GM10266 (cell line): ENCODE results near the gene NSG1.

Experiments used
- DNase-seq: peaks from one replicate; pipeline ENCODE4 v3.0.0; 2012; ENCODE audit errors: extremely low spot score
- TF ChIP-seq, protein P1 (sequence below): IDR thresholded peaks from 2 replicates; pipeline ENCODE4 v1.5.1; 2012; ENCODE audit warnings: mild to moderate bottlenecking, low read depth; ENCODE audit not compliant: control insufficient read depth, insufficient read depth; ENCODE audit errors: missing control alignments

Gene NSG1

DNA sequence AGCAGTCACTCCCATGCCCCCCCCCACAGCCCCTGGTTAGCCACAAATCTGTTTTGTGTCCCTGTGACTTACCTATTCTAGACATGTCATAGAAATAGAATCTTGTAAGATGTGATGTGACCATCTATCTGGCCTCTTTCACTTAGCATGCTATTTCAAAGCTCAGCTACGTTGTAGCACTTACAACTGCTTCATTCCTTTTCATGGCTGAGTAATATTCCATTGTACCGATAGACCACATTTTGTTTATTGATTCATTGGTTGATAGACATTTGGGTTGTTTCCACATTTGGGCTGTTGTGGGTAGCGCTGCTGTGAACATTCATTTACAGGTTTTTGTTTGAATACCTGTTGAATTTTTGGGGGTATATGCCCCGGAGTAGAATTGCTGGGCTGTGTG is 11.5 kb downstream of the NSG1 start:
- TF ChIP-seq, protein P1, sequence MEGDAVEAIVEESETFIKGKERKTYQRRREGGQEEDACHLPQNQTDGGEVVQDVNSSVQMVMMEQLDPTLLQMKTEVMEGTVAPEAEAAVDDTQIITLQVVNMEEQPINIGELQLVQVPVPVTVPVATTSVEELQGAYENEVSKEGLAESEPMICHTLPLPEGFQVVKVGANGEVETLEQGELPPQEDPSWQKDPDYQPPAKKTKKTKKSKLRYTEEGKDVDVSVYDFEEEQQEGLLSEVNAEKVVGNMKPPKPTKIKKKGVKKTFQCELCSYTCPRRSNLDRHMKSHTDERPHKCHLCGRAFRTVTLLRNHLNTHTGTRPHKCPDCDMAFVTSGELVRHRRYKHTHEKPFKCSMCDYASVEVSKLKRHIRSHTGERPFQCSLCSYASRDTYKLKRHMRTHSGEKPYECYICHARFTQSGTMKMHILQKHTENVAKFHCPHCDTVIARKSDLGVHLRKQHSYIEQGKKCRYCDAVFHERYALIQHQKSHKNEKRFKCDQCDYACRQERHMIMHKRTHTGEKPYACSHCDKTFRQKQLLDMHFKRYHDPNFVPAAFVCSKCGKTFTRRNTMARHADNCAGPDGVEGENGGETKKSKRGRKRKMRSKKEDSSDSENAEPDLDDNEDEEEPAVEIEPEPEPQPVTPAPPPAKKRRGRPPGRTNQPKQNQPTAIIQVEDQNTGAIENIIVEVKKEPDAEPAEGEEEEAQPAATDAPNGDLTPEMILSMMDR = no peak
- DNase-seq = no peak

DNA sequence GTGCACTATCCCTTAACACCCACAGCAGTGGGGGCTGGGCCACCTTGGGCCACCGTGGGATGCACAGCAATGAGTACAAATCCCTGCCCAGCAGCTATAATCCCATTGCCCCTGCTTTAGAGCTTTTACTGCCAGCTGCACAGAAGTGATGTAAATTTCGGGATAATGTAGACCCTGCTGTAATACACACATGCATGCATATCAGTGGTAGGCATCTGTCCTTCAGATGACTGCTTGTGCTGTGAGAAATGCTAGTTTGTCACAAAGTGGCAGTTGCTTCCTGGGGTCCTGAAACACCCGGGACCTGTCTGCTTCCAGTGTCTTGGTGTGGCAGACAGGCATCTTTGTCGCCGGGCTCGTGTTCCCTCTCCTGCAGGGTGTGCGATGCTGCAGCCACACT is 14.1 kb downstream of the NSG1 start:
- TF ChIP-seq, protein P1 = no peak
- no peak for DNase-seq

DNA sequence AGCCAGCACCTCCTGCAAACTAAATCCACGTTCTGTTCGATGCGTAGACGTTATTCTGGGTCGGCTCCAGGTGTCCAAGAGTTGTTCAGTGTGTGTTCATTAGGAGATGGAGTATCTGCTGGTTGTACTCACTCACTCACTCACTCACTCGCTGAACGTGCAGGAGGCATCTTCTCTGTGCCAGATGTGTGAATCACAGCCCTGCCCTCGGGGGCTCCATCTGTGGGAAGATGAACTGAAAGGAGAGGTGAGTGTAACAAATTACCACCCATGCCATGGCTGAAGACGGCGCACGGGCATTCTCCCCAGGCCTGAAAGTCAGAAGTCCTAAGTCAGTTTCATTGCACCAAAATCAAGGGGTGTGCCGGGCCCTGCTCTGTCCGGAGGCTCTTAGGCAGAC is 16.1 kb downstream of the NSG1 start:
- DNase-seq = no peak
- TF ChIP-seq, protein P1 = no peak

DNA sequence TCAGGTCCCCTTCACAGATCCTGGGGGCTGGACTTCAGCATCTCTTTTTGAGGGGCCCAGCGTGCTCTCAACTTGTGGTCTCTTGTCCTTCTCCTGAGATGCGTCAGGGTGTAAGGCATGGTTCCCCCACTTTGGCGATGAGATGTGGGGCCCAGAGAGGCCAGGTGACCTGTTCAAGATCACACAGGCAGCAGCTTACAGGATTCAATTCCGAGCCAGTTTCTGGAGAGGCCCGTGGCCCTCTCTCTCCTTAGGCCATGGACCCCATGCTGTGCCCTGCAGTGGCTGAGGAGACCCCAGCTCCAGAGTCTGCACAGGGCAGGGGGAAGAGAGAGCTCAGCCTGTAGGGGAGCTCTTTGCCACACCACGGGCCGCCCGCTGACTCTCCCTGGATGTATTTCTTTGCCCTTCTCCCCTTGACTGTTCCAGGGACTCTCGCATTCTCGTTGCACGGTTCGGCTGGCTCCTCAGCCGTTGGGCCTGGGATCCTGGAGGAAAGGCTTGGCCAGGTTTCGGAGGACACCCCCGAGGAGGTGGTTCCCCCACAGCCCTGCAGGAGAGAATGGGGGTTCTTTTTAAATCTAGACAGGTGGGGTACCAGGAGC is 18.6 kb downstream of the NSG1 start:
- no peak for DNase-seq
- TF ChIP-seq, protein P1 = no peak

DNA sequence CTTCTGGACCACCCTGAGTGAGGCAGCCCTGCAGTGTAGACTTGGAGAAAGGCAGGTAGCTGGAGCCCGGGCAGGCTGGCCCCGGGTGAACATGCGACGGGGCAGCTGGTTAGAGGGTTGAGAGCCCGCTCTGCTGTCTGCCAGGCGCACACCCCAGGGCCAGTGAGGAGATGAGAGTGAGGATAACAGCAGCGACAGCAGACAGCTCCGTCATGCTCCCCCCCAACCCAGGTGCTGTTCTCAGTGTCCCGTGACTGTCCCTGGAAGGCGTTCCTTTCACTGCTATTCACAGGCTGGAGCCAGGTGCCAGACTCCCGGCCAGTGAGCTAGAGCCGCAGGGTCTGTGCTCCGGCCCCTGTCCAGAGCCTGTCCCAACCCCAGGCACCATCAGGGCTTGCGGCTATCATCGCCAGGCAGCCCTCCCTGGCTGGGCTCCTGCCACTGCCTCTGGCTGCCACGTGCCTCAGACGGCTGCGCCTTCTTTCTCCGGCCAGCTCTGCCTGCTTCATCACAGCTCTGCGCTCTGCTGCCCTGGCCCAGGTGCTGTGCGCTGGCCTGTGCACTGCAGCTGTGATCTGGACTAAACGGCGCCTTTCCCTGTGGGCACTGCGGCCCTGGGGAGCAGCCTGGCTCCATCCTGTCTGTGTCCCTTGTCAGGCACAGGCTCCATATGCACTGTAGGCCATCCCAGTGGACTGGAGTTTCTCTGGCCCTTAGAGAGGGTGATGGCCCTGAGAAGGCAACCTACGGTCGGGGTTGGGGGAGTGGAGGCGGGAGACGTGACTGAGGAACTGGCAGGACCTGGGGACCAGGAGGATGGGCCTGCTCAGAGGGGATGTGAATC is 19.8 kb downstream of the NSG1 start:
- no peak for DNase-seq
- TF ChIP-seq, protein P1 = no peak

DNA sequence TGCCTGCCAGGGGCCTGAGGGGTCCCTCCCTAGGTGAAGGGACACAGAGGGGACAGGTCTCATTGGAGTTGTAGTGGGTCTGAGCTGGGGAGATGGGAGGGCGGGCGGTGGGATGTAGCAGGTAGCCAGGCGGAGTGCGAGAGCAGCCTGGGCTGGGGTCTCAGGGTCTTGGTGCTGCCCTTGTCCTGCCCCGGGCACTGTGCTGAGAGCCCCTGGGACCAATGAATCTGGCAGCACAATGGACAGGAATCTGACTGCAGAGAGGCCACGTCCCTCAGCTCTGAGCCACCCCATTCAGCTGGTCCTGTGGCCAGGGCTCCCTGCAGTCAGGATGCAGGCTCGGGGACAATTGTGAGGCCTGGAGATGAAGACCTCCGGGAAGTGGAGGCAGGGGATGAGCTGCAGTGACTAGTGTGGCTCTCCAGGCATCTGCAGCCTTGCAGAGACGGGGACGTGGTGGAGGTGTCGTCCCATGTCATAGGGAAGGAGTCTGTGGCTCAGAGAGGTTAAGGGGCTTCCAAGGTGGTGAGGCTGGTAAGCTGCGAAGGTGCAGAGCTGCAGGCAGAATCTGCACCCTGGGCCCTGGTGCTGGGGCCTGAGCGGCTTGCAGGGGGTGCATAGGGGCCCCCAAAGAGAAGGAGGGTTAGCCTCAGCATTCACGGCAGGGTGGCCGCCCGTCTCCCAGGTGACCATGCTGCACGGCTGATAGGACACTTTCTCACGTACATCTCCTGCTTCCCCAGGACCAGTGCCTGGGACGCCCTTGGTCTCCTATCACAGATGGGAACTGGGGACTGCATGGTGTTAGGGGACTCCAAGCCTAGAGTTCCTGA is 20.6 kb downstream of the NSG1 start:
- no peak for DNase-seq
- TF ChIP-seq, protein P1 = no peak
